H9 (cell line): ENCODE measurements around the gene PHF21A. TPM values are rescaled to one million over a fixed set of nuclear protein-coding genes. Genes with fewer than 3 reads are reported as not detected.
A peak's percentile ranks its signal among the peaks of the same experiment; 100 is the strongest.

Experiments
- DNase-seq: peaks from one replicate; pipeline ENCODE4 v3.0.0-alpha.2; 2017
- H2AFZ ChIP-seq: one replicate; pipeline ENCODE4 v1.6.1; 2013; ENCODE audit warnings: mild to moderate bottlenecking, low read length, control low read depth, moderate library complexity
- H2AK5ac ChIP-seq: 2 replicates; pipeline ENCODE4 v1.6.1; 2013; ENCODE audit warnings: low read length, control low read depth, mixed read lengths; ENCODE audit not compliant: insufficient read length
- H2BK120ac ChIP-seq: one replicate; pipeline ENCODE4 v1.6.1; 2013; ENCODE audit warnings: low read depth, mild to moderate bottlenecking, low read length, control low read depth, inconsistent platforms; ENCODE audit not compliant: poor library complexity, severe bottlenecking
- H2BK12ac ChIP-seq: 2 replicates; pipeline ENCODE4 v1.6.1; 2013; ENCODE audit warnings: low read length, control low read depth, mixed read lengths, low read depth; ENCODE audit not compliant: insufficient read length
- H2BK15ac ChIP-seq: 2 replicates; pipeline ENCODE4 v1.6.1; 2013; ENCODE audit warnings: low read depth, low read length, control low read depth
- H2BK20ac ChIP-seq: one replicate; pipeline ENCODE4 v1.6.1; 2013; ENCODE audit warnings: low read depth, mild to moderate bottlenecking, low read length, control low read depth, inconsistent platforms; ENCODE audit not compliant: poor library complexity, severe bottlenecking
- H2BK5ac ChIP-seq: 2 replicates; pipeline ENCODE4 v1.6.1; 2013; ENCODE audit warnings: low read length, control low read depth, mixed read lengths; ENCODE audit not compliant: insufficient read length
- H3K14ac ChIP-seq: 2 replicates; pipeline ENCODE4 v1.6.1; 2013; ENCODE audit warnings: low read length, control low read depth; ENCODE audit not compliant: insufficient read depth
- H3K18ac ChIP-seq: 2 replicates; pipeline ENCODE4 v1.6.1; 2013; ENCODE audit warnings: low read depth, mild to moderate bottlenecking, mixed read lengths, low read length, control low read depth; ENCODE audit not compliant: insufficient read length
- H3K23ac ChIP-seq: 2 replicates; pipeline ENCODE4 v1.6.1; 2013; ENCODE audit warnings: low read length, control low read depth, mixed read lengths, low read depth; ENCODE audit not compliant: insufficient read length
- H3K23me2 ChIP-seq: 2 replicates; pipeline ENCODE4 v1.6.1; 2013; ENCODE audit warnings: low read depth, mild to moderate bottlenecking, mixed read lengths, low read length, control low read depth; ENCODE audit not compliant: insufficient read length, poor library complexity, severe bottlenecking
- H3K27ac ChIP-seq: 2 replicates; pipeline ENCODE4 v1.5.1; 2013; ENCODE audit warnings: low read length, control low read depth, mixed read lengths, low read depth; ENCODE audit not compliant: insufficient read length
- H3K27me3 ChIP-seq: 2 replicates; pipeline ENCODE4 v1.6.1; 2013; ENCODE audit warnings: low read length, control low read depth, inconsistent platforms; ENCODE audit not compliant: insufficient read depth
- H3K4ac ChIP-seq: 2 replicates; pipeline ENCODE4 v1.6.1; 2013; ENCODE audit warnings: low read depth, mild to moderate bottlenecking, control low read depth, inconsistent platforms, low read length, moderate library complexity
- H3K4me1 ChIP-seq: 2 replicates; pipeline ENCODE4 v1.6.1; 2013; ENCODE audit warnings: low read length, control low read depth, inconsistent platforms; ENCODE audit not compliant: insufficient read depth
- H3K4me2 ChIP-seq: 2 replicates; pipeline ENCODE4 v1.6.1; 2013; ENCODE audit warnings: low read length, control low read depth, mixed read lengths; ENCODE audit not compliant: insufficient read length, insufficient read depth
- H3K56ac ChIP-seq: 2 replicates; pipeline ENCODE4 v1.6.1; 2013; ENCODE audit warnings: low read depth, mild to moderate bottlenecking, mixed read lengths, low read length, control low read depth; ENCODE audit not compliant: insufficient read length
- H3K79me1 ChIP-seq: 2 replicates; pipeline ENCODE4 v1.6.1; 2013; ENCODE audit warnings: low read depth, mild to moderate bottlenecking, moderate library complexity, low read length, control low read depth, inconsistent platforms; ENCODE audit not compliant: insufficient read depth, poor library complexity, severe bottlenecking
- H3K79me2 ChIP-seq: 2 replicates; pipeline ENCODE4 v1.6.1; 2013; ENCODE audit warnings: low read length, control low read depth, inconsistent platforms; ENCODE audit not compliant: insufficient read depth
- H3K9ac ChIP-seq: 2 replicates; pipeline ENCODE4 v1.6.1; 2013; ENCODE audit warnings: low read length, control low read depth, mixed read lengths; ENCODE audit not compliant: insufficient read length; ENCODE audit errors: extremely low read depth
- H3K9me3 ChIP-seq: one replicate; pipeline ENCODE4 v1.6.1; 2013; ENCODE audit warnings: low read depth, low read length, inconsistent platforms; ENCODE audit not compliant: control insufficient read depth
- H3T11ph ChIP-seq: one replicate; pipeline ENCODE4 v1.6.1; 2013; ENCODE audit warnings: mild to moderate bottlenecking, low read length, control low read depth, inconsistent platforms
- H4K20me1 ChIP-seq: one replicate; pipeline ENCODE4 v1.6.1; 2013; ENCODE audit not compliant: control insufficient read depth, insufficient read length, insufficient read depth
- H4K5ac ChIP-seq: 2 replicates; pipeline ENCODE4 v1.6.1; 2013; ENCODE audit warnings: low read depth, mild to moderate bottlenecking, mixed read lengths, low read length, control low read depth; ENCODE audit not compliant: insufficient read length
- H4K8ac ChIP-seq: replicated peaks from 2 replicates; pipeline ENCODE4 v1.6.1; 2013; ENCODE audit warnings: low read length, control low read depth, mixed read lengths, low read depth; ENCODE audit not compliant: insufficient read length
- H4K91ac ChIP-seq: 2 replicates; pipeline ENCODE4 v1.6.1; 2013; ENCODE audit warnings: low read depth, mild to moderate bottlenecking, moderate library complexity, mixed read lengths, low read length, control low read depth; ENCODE audit not compliant: insufficient read length
- H3K27ac Mint-ChIP-seq, 3 experiments: 2 replicates in 2 of 3; 3 replicates in 1 of 3; pipeline ENCODE4 v1.8.0; 2020 to 2021; ENCODE audit warnings: mixed read lengths in 3 of 3, mild to moderate bottlenecking in 1 of 3, moderate library complexity in 1 of 3
- H3K27me3 Mint-ChIP-seq: 2 replicates; pipeline ENCODE4 v1.8.0; 2021; ENCODE audit warnings: low read depth, mild to moderate bottlenecking, moderate library complexity, mixed read lengths
- H3K36me3 Mint-ChIP-seq, 3 experiments: 2 replicates in 2 of 3; 3 replicates in 1 of 3; pipeline ENCODE4 v1.8.0; 2020 to 2021; ENCODE audit warnings: low read depth in 3 of 3, mixed read lengths in 3 of 3; ENCODE audit not compliant: insufficient read depth in 1 of 3
- H3K4me1 Mint-ChIP-seq, 2 experiments: 2 replicates each; pipeline ENCODE4 v1.8.0; 2020; ENCODE audit warnings: mixed read lengths in 2 of 2
- H3K4me3 Mint-ChIP-seq, 2 experiments: 2 replicates in 1 of 2; 3 replicates in 1 of 2; pipeline ENCODE4 v1.8.0; 2020 to 2021; ENCODE audit warnings: mild to moderate bottlenecking in 2 of 2, mixed read lengths in 2 of 2, moderate library complexity in 1 of 2
- H3K9me3 Mint-ChIP-seq, 2 experiments: 2 replicates in 1 of 2; 3 replicates in 1 of 2; pipeline ENCODE4 v1.8.0; 2020; ENCODE audit warnings: mild to moderate bottlenecking in 2 of 2, mixed read lengths in 2 of 2, moderate library complexity in 1 of 2
- WGBS: extraction: QIAGEN DNeasy Blood & Tissue Kit; methylation state at CpG from one replicate; pipeline ENCODE4 v1.1.7; 2013; ENCODE audit warnings: missing lambda C conversion rate, low lambda C conversion rate, mixed read lengths; ENCODE audit not compliant: insufficient read length; ENCODE audit errors: extremely low coverage; 5-methylcytosine and 5-hydroxymethylcytosine counted together
- total RNA-seq: library from RNA; stranded (reverse); gene quantifications from 2 replicates; pipeline ENCODE4 v1.2.1, GENCODE V29; 2021
- TF ChIP-seq, protein P1 (sequence below): fragments of 200-600 bp; sonication (generic); conservative IDR thresholded peaks from 3 replicates; pipeline ENCODE4 v1.8.0; 2021; ENCODE audit warnings: antibody characterized with exemption, mild to moderate bottlenecking

The PHF21A gene
- total RNA-seq, 1 experiment from 2014 or later, result 33.8 TPM

GRCh38 chr11:45984192-45984591 is 137.1 kb downstream of the PHF21A start:
- Histone ChIP-seq H2BK15ac (no peak overlapping the region), H4K5ac (no peak overlapping the region), H4K20me1 (no peaks in the 10 kb centered on the region), H3K23me2 (no peaks in the 10 kb centered on the region), H2BK120ac (no peak overlapping the region), H3K14ac (no peak overlapping the region), H3K23ac (no peak overlapping the region), H3K79me1 (no peaks in the 10 kb centered on the region), H2BK20ac (no peak overlapping the region), H3K79me2 (no peaks in the 10 kb centered on the region), H2BK5ac (no peak overlapping the region), H3K56ac (no peak overlapping the region), H4K8ac (no peak overlapping the region), H3K4me1 (peaks cover 7% of the 10 kb centered on the region), H2AFZ (no peak overlapping the region), H2AK5ac (no peak overlapping the region), H3T11ph (no peak overlapping the region), H2BK12ac (no peak overlapping the region), H3K9ac (no peak overlapping the region), H3K27me3 (no peaks in the 10 kb centered on the region), H3K9me3 (no peaks in the 10 kb centered on the region), H4K91ac (no peak overlapping the region), H3K4me2 (no peak overlapping the region), H3K18ac (no peak overlapping the region), H3K27ac (no peak overlapping the region), H3K4ac (no peak overlapping the region)
- TF ChIP-seq, protein P1, sequence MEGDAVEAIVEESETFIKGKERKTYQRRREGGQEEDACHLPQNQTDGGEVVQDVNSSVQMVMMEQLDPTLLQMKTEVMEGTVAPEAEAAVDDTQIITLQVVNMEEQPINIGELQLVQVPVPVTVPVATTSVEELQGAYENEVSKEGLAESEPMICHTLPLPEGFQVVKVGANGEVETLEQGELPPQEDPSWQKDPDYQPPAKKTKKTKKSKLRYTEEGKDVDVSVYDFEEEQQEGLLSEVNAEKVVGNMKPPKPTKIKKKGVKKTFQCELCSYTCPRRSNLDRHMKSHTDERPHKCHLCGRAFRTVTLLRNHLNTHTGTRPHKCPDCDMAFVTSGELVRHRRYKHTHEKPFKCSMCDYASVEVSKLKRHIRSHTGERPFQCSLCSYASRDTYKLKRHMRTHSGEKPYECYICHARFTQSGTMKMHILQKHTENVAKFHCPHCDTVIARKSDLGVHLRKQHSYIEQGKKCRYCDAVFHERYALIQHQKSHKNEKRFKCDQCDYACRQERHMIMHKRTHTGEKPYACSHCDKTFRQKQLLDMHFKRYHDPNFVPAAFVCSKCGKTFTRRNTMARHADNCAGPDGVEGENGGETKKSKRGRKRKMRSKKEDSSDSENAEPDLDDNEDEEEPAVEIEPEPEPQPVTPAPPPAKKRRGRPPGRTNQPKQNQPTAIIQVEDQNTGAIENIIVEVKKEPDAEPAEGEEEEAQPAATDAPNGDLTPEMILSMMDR, result no peak
- Mint-ChIP-seq H3K36me3 (peaks cover 0 to 7% (median 5%) of the 10 kb centered on the region in 3 experiments; a peak in 4 of 7 replicates), H3K27ac (peak overlapping the region; percentile 80 to 96 (median 93); a peak in 6 of 7 replicates), H3K4me3 (no peak overlapping the region), H3K27me3 (no peaks in the 10 kb centered on the region), H3K4me1 (peaks cover 32 to 34% of the 10 kb centered on the region in 2 experiments), H3K9me3 (no peaks in the 10 kb centered on the region)
- DNase-seq, result no peak
- no CpG with 5 or more reads among the region's 9 CpGs for WGBS
